Measurements from ENCODE around the gene INPP5A. TPM values are rescaled to one million over a fixed set of nuclear protein-coding genes. Genes with fewer than 3 reads are reported as not detected.

The INPP5A gene
- total and polyA plus RNA-seq, 10 of the 15 experiments (the other 5 are each of a cell fraction or from before 2014, with no cell fraction given): 0.52 to 15.0 (median 6.3) TPM

DNA sequence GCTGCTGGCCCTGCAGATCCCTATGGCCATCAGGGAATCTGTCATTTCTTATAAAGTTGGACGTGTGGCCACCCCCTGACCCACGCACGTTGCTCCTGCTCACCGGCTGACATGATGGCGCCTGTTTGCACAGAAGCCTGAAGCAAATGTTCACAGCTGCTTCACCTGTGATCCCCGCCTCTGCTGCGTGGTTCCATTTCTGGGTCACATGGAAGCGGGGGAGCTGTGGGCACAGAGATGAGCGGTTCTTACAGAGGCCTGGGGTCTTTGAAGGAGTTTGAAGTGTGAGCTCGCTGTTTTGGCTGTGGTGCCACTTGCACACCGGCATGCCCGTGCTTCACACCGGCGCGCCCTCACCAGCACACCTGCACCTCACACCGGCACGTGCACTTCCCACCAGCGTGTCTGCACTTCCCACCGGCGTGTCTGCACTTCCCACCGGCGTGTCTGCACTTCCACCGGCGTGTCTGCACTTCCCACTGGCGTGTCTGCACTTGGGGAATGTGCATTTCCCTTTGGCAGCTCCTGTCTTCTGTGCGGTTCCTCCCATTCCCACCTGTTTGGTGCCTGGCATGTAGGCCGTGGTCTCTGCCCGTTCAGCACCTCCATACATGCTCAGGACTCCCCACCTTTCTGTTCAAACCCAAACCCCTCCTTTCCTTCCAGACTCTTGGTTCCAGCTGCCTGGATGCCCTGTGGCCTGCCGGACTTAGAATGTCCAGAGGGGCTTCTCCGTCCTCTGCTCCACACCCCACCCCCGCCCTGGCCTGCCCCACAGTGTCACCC, 86.7 kb downstream of the INPP5A start:
- ATAC-seq (no peak), DNase-seq (ENCODE audit: low read depth, low spot score) (no peak), FAIRE-seq (no peak)
- H3K4me3 ChIP-seq: no peak overlapping the region
- TF ChIP-seq PRDM15 (CRISPR knock-in tag; IDR thresholded peaks at IDR 0.05): no peak
- no peak for TF ChIP-seq SMC3 (IDR thresholded peaks at IDR 0.05; ENCODE audit: borderline replicate concordance, low read length)
- TF ChIP-seq CEBPZ (IDR thresholded peaks at IDR 0.05; ENCODE audit: low read depth, low read length): no peak
- no peak for TF ChIP-seq CREB1 (IDR thresholded peaks at IDR 0.05; ENCODE audit: low read depth)
- TF ChIP-seq HCFC1 (IDR thresholded peaks at IDR 0.05; ENCODE audit: low read length): no peak
- intact Hi-C loops (cut with micrococcal nuclease; ENCODE audit: unreplicated experiment): no loop called here
- peaks cover 0 to 1% of the 10 kb centered on the region in 2 experiments; a peak in 2 of 4 replicates for H3K36me3 ChIP-seq (ENCODE audit: control insufficient read depth in 2 of 2, insufficient read depth in 2 of 2, low read length in 1 of 2)
- ChIA-PET CTCF (no interaction called here), POLR2A (no interaction called here), SMC1A (ENCODE audit: uncharacterized antibody, unreplicated experiment) (no interaction called here), RAD21 (ENCODE audit: unreplicated experiment) (no interaction called here)
- no peaks in the 10 kb centered on the region for H4K20me1 ChIP-seq (ENCODE audit: control insufficient read depth, insufficient read depth)
- WGBS (ENCODE audit: insufficient coverage, insufficient replicate concordance, low lambda C conversion rate, missing lambda C conversion rate): 83% methylated on average over 31 of the region's 31 CpGs
- H3K9me3 ChIP-seq (replicated peaks; ENCODE audit: control insufficient read depth, insufficient read depth, low read length): peaks cover 2% of the 10 kb centered on the region; the same call in 1 of the 3 replicates
- no peak overlapping the region for H2AFZ ChIP-seq (ENCODE audit: control insufficient read depth, low read depth, low read length)
- no peaks in the 10 kb centered on the region for H3K27me3 ChIP-seq (replicated peaks in 1 of 2; ENCODE audit: control insufficient read depth in 2 of 2, insufficient read depth in 2 of 2, low read length in 1 of 2)
- no peaks in the 10 kb centered on the region for H3K4me1 ChIP-seq (ENCODE audit: control insufficient read depth, insufficient read depth, low read length)
- no peak overlapping the region for H3K9ac ChIP-seq (ENCODE audit: control insufficient read depth, insufficient read depth, low read length)
- no peaks in the 10 kb centered on the region for H3K79me2 ChIP-seq (ENCODE audit: control insufficient read depth, insufficient read depth, low read length)
- no peak overlapping the region for H3K4me2 ChIP-seq (ENCODE audit: control insufficient read depth, insufficient read depth)
- no peak overlapping the region for H3K27ac ChIP-seq (ENCODE audit: control insufficient read depth, insufficient read depth)
- no TSS peak for BruUV-seq (replicated peaks)
- in situ Hi-C loops (cut with MboI): no loop called here

Data from GM12878 (cell line).